Stimulated activated CD8-positive, alpha-beta memory T cell treated with anti-CD3 and anti-CD28 coated beads, Interleukin-4, amount 100 ng/mL, for 24 hours (primary cell): ENCODE results near the gene CLEC2A.

Source experiments
- DNase-seq: peaks from one replicate; pipeline ENCODE4 v3.0.0-alpha.2; 2020; ENCODE audit warnings: low read depth

Gene CLEC2A

GRCh38 chr12:9933958-9934357 lies 1.8 kb upstream of the CLEC2A start:
- no peak for DNase-seq

GRCh38 chr12:9931245-9931644 lies 925 bp downstream of the CLEC2A start:
- DNase-seq, result no peak

- DNase-seq, result no peak
These were observed 3.6 kb downstream of the CLEC2A start for GRCh38 chr12:9928607-9929006.

- DNase-seq, result no peak
These were observed 5.3 kb downstream of the CLEC2A start for GRCh38 chr12:9926876-9927275.

- no peak for DNase-seq
These were observed 6.3 kb downstream of the CLEC2A start for GRCh38 chr12:9925705-9926393.

- DNase-seq, result no peak
These were observed 9.7 kb downstream of the CLEC2A start for GRCh38 chr12:9922429-9922828.

- no peak for DNase-seq
These were observed 11.7 kb downstream of the CLEC2A start for GRCh38 chr12:9920451-9920850.

- DNase-seq, result no peak
These were observed 12.7 kb downstream of the CLEC2A start for GRCh38 chr12:9919443-9919842.

- DNase-seq, result no peak
These were observed 20.5 kb downstream of the CLEC2A start for GRCh38 chr12:9911708-9912107.

- DNase-seq, result no peak
These were observed 21.3 kb downstream of the CLEC2A start for GRCh38 chr12:9910716-9911421.

- DNase-seq, result no peak
These were observed 22.4 kb downstream of the CLEC2A start for GRCh38 chr12:9909724-9910123.

- DNase-seq, result no peak
These were observed 23.8 kb downstream of the CLEC2A start for GRCh38 chr12:9908350-9908749.

GRCh38 chr12:9907769-9908168 lies 24.4 kb downstream of the CLEC2A start:
- DNase-seq, result no peak

GRCh38 chr12:9906873-9907272 lies 25.3 kb downstream of the CLEC2A start:
- no peak for DNase-seq

GRCh38 chr12:9902539-9903228 lies 29.5 kb downstream of the CLEC2A start:
- DNase-seq, result no peak

GRCh38 chr12:9900930-9901329 lies 31.2 kb downstream of the CLEC2A start:
- DNase-seq, result no peak

GRCh38 chr12:9899209-9899608 lies 33.0 kb downstream of the CLEC2A start:
- DNase-seq, result no peak

- no peak for DNase-seq
These were observed 34.6 kb downstream of the CLEC2A start for GRCh38 chr12:9897535-9897934.

- no peak for DNase-seq
These were observed 36.8 kb downstream of the CLEC2A start for GRCh38 chr12:9895215-9895971.

GRCh38 chr12:9888665-9889273 lies 43.4 kb downstream of the CLEC2A start:
- no peak for DNase-seq

GRCh38 chr12:9883175-9883574 lies 49.0 kb downstream of the CLEC2A start:
- no peak for DNase-seq

GRCh38 chr12:9881988-9882387 lies 50.2 kb downstream of the CLEC2A start:
- DNase-seq, result no peak
